GM10248 (cell line): ENCODE data around the gene MEF2C.

Experiments
- CTCF ChIA-PET: fragments of 300-600 bp; sonication (Branson Sonifier 250); formaldehyde crosslinking; extraction: SDS; loops from one replicate; lab custom pipeline; 2021; ENCODE audit warnings: antibody characterized with exemption; lab: Yijun Ruan, JAX
- POLR2A ChIA-PET: fragments of 350-650 bp; sonication (Branson Sonifier 250); formaldehyde crosslinking; extraction: SDS; loops from one replicate; lab custom pipeline; 2020; ENCODE audit warnings: antibody characterized with exemption; lab: Yijun Ruan, JAX
- DNase-seq: peaks from one replicate; pipeline ENCODE4 v3.0.0; 2012; ENCODE audit errors: extremely low spot score
- CTCF ChIP-seq: IDR thresholded peaks from 2 replicates; pipeline ENCODE4 v1.5.1; 2012; ENCODE audit warnings: mild to moderate bottlenecking, low read depth; ENCODE audit errors: extremely low read depth, missing control alignments, control extremely low read depth

Gene MEF2C

GRCh38 chr5:88837222-88837621 lies 45.8 kb downstream of the MEF2C start:
- POLR2A ChIA-PET: interaction anchor here (1.3 kb wide), 1 partner anchor 9 kb away, joined by 3 read pairs; no protein-coding TSS in a partner anchor
- CTCF ChIA-PET: interaction anchor here (0.7 to 1.7 kb wide), 9 partner anchors 8 to 110 kb away, joined by 3 to 12 read pairs (median 4); no protein-coding TSS in a partner anchor
- DNase-seq: no peak
- TF ChIP-seq CTCF: no peak

- TF ChIP-seq CTCF: no peak
- DNase-seq: no peak
- CTCF ChIA-PET: interaction anchor here (0.7 to 1.7 kb wide), 4 partner anchors 8 to 109 kb away, joined by 3 to 11 read pairs (median 4); no protein-coding TSS in a partner anchor
- POLR2A ChIA-PET: interaction anchor here (1.3 kb wide), 1 partner anchor 8 kb away, joined by 3 read pairs; no protein-coding TSS in a partner anchor
These were observed 46.7 kb downstream of the MEF2C start for GRCh38 chr5:88836195-88836838.

GRCh38 chr5:88834499-88834898 lies 48.5 kb downstream of the MEF2C start:
- ChIA-PET POLR2A (no interaction called here), CTCF (no interaction called here)
- no peak for DNase-seq
- TF ChIP-seq CTCF: no peak

- DNase-seq: no peak
- POLR2A ChIA-PET: no interaction called here
- CTCF ChIA-PET: interaction anchor here (1.0 kb wide), 1 partner anchor 11 kb away, joined by 3 read pairs; no protein-coding TSS in a partner anchor
- TF ChIP-seq CTCF: no peak
These were observed 48.9 kb downstream of the MEF2C start for GRCh38 chr5:88834131-88834462.

GRCh38 chr5:88833371-88834130 lies 49.4 kb downstream of the MEF2C start:
- POLR2A ChIA-PET: no interaction called here
- TF ChIP-seq CTCF: no peak
- no peak for DNase-seq
- CTCF ChIA-PET: interaction anchor here (1.0 kb wide), 1 partner anchor 12 kb away, joined by 3 read pairs; no protein-coding TSS in a partner anchor

- CTCF ChIA-PET: interaction anchor here (1.0 to 3.4 kb wide), 5 partner anchors 12 to 103 kb away, joined by 3 to 31 read pairs (median 3); no protein-coding TSS in a partner anchor
- DNase-seq: no peak
- no peak for TF ChIP-seq CTCF
- POLR2A ChIA-PET: no interaction called here
These were observed 51.2 kb downstream of the MEF2C start for GRCh38 chr5:88831816-88832215.
